Measurements from ENCODE around the gene ATXN3L.

The ATXN3L gene

GRCh38 chrX:13298836-13299235, 21.0 kb downstream of the ATXN3L start:
- Histone ChIP-seq H2AFZ (no peak overlapping the region), H3K36me3 (ENCODE audit: control insufficient read depth, insufficient read depth, low read length) (no peaks in the 10 kb centered on the region), H3K9ac (no peak overlapping the region), H3K27ac (no peak overlapping the region), H3K4me3 (ENCODE audit: low read depth, low read length) (no peak overlapping the region), H3K9me3 (ENCODE audit: control insufficient read depth, low read length) (no peaks in the 10 kb centered on the region), H3K4me2 (ENCODE audit: low read length) (no peak overlapping the region), H3K4me1 (no peaks in the 10 kb centered on the region), H3K79me2 (no peaks in the 10 kb centered on the region), H3K27me3 (ENCODE audit: control insufficient read depth, insufficient read depth, low read length) (no peaks in the 10 kb centered on the region)
- no peak for TF ChIP-seq CTCF (IDR thresholded peaks at IDR 0.05)

GRCh38 chrX:13295841-13296240, 24.0 kb downstream of the ATXN3L start:
- Histone ChIP-seq H3K9ac (no peak overlapping the region), H3K4me2 (ENCODE audit: low read length) (no peak overlapping the region), H3K79me2 (no peaks in the 10 kb centered on the region), H3K4me1 (no peaks in the 10 kb centered on the region), H3K27me3 (ENCODE audit: control insufficient read depth, insufficient read depth, low read length) (no peaks in the 10 kb centered on the region), H3K27ac (no peak overlapping the region), H3K9me3 (ENCODE audit: control insufficient read depth, low read length) (no peaks in the 10 kb centered on the region), H3K36me3 (ENCODE audit: control insufficient read depth, insufficient read depth, low read length) (no peaks in the 10 kb centered on the region), H2AFZ (no peak overlapping the region), H3K4me3 (ENCODE audit: low read depth, low read length) (no peak overlapping the region)
- TF ChIP-seq CTCF (IDR thresholded peaks at IDR 0.05), result no peak

- no peaks in the 10 kb centered on the region for H3K4me1 ChIP-seq
- no peak overlapping the region for H2AFZ ChIP-seq
- no peak overlapping the region for H3K4me2 ChIP-seq (ENCODE audit: low read length)
- no peak overlapping the region for H3K27ac ChIP-seq
- no peak overlapping the region for H3K9ac ChIP-seq
- no peak for TF ChIP-seq CTCF (IDR thresholded peaks at IDR 0.05)
- no peaks in the 10 kb centered on the region for H3K9me3 ChIP-seq (ENCODE audit: control insufficient read depth, low read length)
- no peaks in the 10 kb centered on the region for H3K79me2 ChIP-seq
- H3K36me3 ChIP-seq (ENCODE audit: control insufficient read depth, insufficient read depth, low read length), result no peaks in the 10 kb centered on the region
- no peaks in the 10 kb centered on the region for H3K27me3 ChIP-seq (ENCODE audit: control insufficient read depth, insufficient read depth, low read length)
- no peak overlapping the region for H3K4me3 ChIP-seq (ENCODE audit: low read depth, low read length)
Observed at GRCh38 chrX:13293700-13294099, 26.2 kb downstream of the ATXN3L start.

- Histone ChIP-seq H3K79me2 (no peaks in the 10 kb centered on the region), H3K27me3 (ENCODE audit: control insufficient read depth, insufficient read depth, low read length) (no peaks in the 10 kb centered on the region), H3K4me1 (no peaks in the 10 kb centered on the region), H3K9ac (no peak overlapping the region), H3K4me2 (ENCODE audit: low read length) (no peak overlapping the region), H2AFZ (no peak overlapping the region), H3K9me3 (ENCODE audit: control insufficient read depth, low read length) (no peaks in the 10 kb centered on the region), H3K36me3 (ENCODE audit: control insufficient read depth, insufficient read depth, low read length) (no peaks in the 10 kb centered on the region), H3K4me3 (ENCODE audit: low read depth, low read length) (no peak overlapping the region), H3K27ac (no peak overlapping the region)
- no peak for TF ChIP-seq CTCF (IDR thresholded peaks at IDR 0.05)
Observed at GRCh38 chrX:13290891-13291614, 28.8 kb downstream of the ATXN3L start.

GRCh38 chrX:13288671-13289070, 31.2 kb downstream of the ATXN3L start:
- TF ChIP-seq CTCF (IDR thresholded peaks at IDR 0.05), result no peak
- Histone ChIP-seq H3K27me3 (ENCODE audit: control insufficient read depth, insufficient read depth, low read length) (no peaks in the 10 kb centered on the region), H3K79me2 (no peaks in the 10 kb centered on the region), H3K4me1 (no peaks in the 10 kb centered on the region), H3K4me3 (ENCODE audit: low read depth, low read length) (no peak overlapping the region), H3K9ac (no peak overlapping the region), H2AFZ (no peak overlapping the region), H3K4me2 (ENCODE audit: low read length) (no peak overlapping the region), H3K27ac (no peak overlapping the region), H3K9me3 (ENCODE audit: control insufficient read depth, low read length) (no peaks in the 10 kb centered on the region), H3K36me3 (ENCODE audit: control insufficient read depth, insufficient read depth, low read length) (no peaks in the 10 kb centered on the region)
